ENCODE results near the gene TMBIM1. TPM values are rescaled to one million over a fixed set of nuclear protein-coding genes. Genes with fewer than 3 reads are reported as not detected.
A peak's percentile ranks its signal among the peaks of the same experiment; 100 is the strongest.

TMBIM1 gene
- total and polyA plus RNA-seq, 9 of the 15 experiments (the other 6 are each of a cell fraction or from before 2014, with no cell fraction given) = 14.2 to 105 (median 47.0) TPM

DNA sequence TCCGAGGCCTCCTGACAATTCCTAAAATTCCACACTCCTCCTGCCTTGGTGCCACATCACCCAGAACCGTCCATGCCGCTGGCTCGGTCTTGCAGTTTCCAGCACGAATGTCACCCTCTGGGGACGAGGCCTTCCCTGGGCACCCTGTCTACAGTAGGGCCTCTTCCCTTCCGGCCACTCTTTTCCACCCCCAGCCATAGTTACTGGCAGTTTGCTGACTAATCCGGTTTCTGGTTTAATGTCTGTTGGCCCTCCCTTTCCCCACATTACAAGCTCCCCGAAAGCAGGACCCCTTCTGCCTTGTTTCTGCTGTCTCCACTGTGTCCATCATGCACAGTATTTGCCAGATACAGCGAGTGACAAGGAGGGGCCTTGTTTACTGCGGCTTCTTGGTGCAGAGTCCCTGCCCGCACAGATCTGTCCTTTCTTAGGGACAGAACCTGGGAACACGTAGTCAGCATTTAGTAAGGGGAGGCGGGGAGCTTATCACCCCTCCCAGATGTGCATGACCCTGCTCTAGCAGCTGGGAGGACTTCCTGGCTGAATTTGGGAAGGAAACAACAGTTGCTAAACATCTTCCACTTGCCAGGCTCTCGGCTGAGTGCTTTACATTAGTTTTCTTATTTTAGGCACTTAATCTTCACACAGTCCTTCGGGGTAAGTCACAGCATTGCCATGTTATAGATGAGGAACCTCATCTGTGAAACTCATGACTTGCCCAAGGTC, 40.8 kb upstream of the TMBIM1 start (continued):
- TF ChIP-seq TFAM (CRISPR knock-in tag; conservative IDR thresholded peaks at IDR 0.05) = no peak
- peak; percentile 67; the same call in 1 of the 2 replicates for TF ChIP-seq CREB3L1 (IDR thresholded peaks at IDR 0.05; ENCODE audit: borderline replicate concordance, low read depth)
- no peak for TF ChIP-seq ZNF232 (CRISPR knock-in tag; IDR thresholded peaks at IDR 0.05)
- peak; percentile 77 for TF ChIP-seq GATA2 (CRISPR knock-in tag; IDR thresholded peaks at IDR 0.05)
- TF ChIP-seq ZNF551 (CRISPR knock-in tag; IDR thresholded peaks at IDR 0.05) = no peak
- TF ChIP-seq ZNF197 (CRISPR knock-in tag; IDR thresholded peaks at IDR 0.05; ENCODE audit: low read depth) = no peak
- TF ChIP-seq POLR2A (conservative IDR thresholded peaks at IDR 0.05) = peak; percentile 75
- TF ChIP-seq CUX1 (CRISPR knock-in tag; IDR thresholded peaks at IDR 0.05) = no peak
- peak; percentile 22; the same call in 1 of the 2 replicates for TF ChIP-seq MGA (IDR thresholded peaks at IDR 0.05)
